ENCODE data around the gene ASPRV1.

- TF ChIP-seq, protein P1, sequence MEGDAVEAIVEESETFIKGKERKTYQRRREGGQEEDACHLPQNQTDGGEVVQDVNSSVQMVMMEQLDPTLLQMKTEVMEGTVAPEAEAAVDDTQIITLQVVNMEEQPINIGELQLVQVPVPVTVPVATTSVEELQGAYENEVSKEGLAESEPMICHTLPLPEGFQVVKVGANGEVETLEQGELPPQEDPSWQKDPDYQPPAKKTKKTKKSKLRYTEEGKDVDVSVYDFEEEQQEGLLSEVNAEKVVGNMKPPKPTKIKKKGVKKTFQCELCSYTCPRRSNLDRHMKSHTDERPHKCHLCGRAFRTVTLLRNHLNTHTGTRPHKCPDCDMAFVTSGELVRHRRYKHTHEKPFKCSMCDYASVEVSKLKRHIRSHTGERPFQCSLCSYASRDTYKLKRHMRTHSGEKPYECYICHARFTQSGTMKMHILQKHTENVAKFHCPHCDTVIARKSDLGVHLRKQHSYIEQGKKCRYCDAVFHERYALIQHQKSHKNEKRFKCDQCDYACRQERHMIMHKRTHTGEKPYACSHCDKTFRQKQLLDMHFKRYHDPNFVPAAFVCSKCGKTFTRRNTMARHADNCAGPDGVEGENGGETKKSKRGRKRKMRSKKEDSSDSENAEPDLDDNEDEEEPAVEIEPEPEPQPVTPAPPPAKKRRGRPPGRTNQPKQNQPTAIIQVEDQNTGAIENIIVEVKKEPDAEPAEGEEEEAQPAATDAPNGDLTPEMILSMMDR (optimal IDR thresholded peaks at IDR 0.05 in 1 of 3, IDR thresholded peaks at IDR 0.05 in 1 of 3, conservative IDR thresholded peaks at IDR 0.05 in 1 of 3; ENCODE audit: extremely low read depth in 1 of 3, insufficient read depth in 2 of 3, low read length in 3 of 3): no peak
- no peak for TF ChIP-seq EZH2 (IDR thresholded peaks at IDR 0.05; ENCODE audit: low read length)
These were observed 15.5 kb downstream of the ASPRV1 start for GRCh38 chr2:69945941-69946340.
